ENCODE data around the gene CFAP46.

CFAP46 gene

GRCh38 chr10:132878091-132878729, 64.2 kb downstream of the CFAP46 start:
- Histone ChIP-seq H3K18ac (ENCODE audit: low read depth in 1 of 2, low read length in 2 of 2) (no peak overlapping the region), H2BK5ac (ENCODE audit: low read depth, low read length, poor library complexity, severe bottlenecking) (no peak overlapping the region), H3K14ac (ENCODE audit: low read length in 2 of 2) (no peak overlapping the region), H2BK15ac (ENCODE audit: low read depth, poor library complexity, severe bottlenecking) (no peak overlapping the region), H3K79me1 (replicated peaks; ENCODE audit: low read length, poor library complexity, severe bottlenecking) (no peaks in the 10 kb centered on the region), H3K27ac (ENCODE audit: low read length, poor library complexity, severe bottlenecking) (no peak overlapping the region), H2AK5ac (ENCODE audit: low read length, severe bottlenecking) (no peak overlapping the region), H3K9me3 (ENCODE audit: control insufficient read depth, low read length) (peaks cover 4% of the 10 kb centered on the region), H4K8ac (ENCODE audit: low read length) (no peak overlapping the region), H3K27me3 (ENCODE audit: control insufficient read depth in 1 of 2, insufficient read depth in 1 of 2, low read length in 2 of 2) (peaks cover 13 to 83% of the 10 kb centered on the region in 2 experiments), H3K9ac (ENCODE audit: low read length) (no peak overlapping the region), H3K23ac (ENCODE audit: low read length in 2 of 2) (no peak overlapping the region), H3K4me3 (ENCODE audit: insufficient read depth in 1 of 2, low read depth in 1 of 2, low read length in 2 of 2) (no peak overlapping the region), H2BK120ac (ENCODE audit: low read depth, low read length) (no peak overlapping the region), H3K4ac (ENCODE audit: low read depth in 1 of 2, low read length in 2 of 2) (no peak overlapping the region), H3K4me2 (ENCODE audit: low read length, poor library complexity, severe bottlenecking) (no peak overlapping the region), H4K91ac (ENCODE audit: low read length) (no peak overlapping the region), H2BK12ac (ENCODE audit: low read length in 2 of 2) (no peak overlapping the region), H2AFZ (ENCODE audit: low read depth, low read length) (no peak overlapping the region), H3K4me1 (ENCODE audit: control insufficient read depth, insufficient read depth, low read depth, low read length) (no peaks in the 10 kb centered on the region), H3K36me3 (ENCODE audit: control insufficient read depth in 1 of 2, insufficient read depth in 2 of 2, low read depth in 1 of 2, low read length in 2 of 2) (no peaks in the 10 kb centered on the region)
- 91% methylated on average over 27 of the region's 27 CpGs for WGBS
- no peak for DNase-seq

GRCh38 chr10:132877473-132877872, 64.9 kb downstream of the CFAP46 start:
- H3K79me1 ChIP-seq (replicated peaks; ENCODE audit: low read length, poor library complexity, severe bottlenecking): no peaks in the 10 kb centered on the region
- H4K91ac ChIP-seq (ENCODE audit: low read length): no peak overlapping the region
- no peaks in the 10 kb centered on the region for H3K4me1 ChIP-seq (ENCODE audit: control insufficient read depth, insufficient read depth, low read depth, low read length)
- H4K8ac ChIP-seq (ENCODE audit: low read length): no peak overlapping the region
- H3K36me3 ChIP-seq (ENCODE audit: control insufficient read depth in 1 of 2, insufficient read depth in 2 of 2, low read depth in 1 of 2, low read length in 2 of 2): no peaks in the 10 kb centered on the region
- H3K9me3 ChIP-seq (ENCODE audit: control insufficient read depth, low read length): peaks cover 4% of the 10 kb centered on the region
- H2AFZ ChIP-seq (ENCODE audit: low read depth, low read length): no peak overlapping the region
- H3K18ac ChIP-seq (ENCODE audit: low read depth in 1 of 2, low read length in 2 of 2): no peak overlapping the region
- H3K23ac ChIP-seq (ENCODE audit: low read length in 2 of 2): no peak overlapping the region
- no peak overlapping the region for H3K4me3 ChIP-seq (ENCODE audit: insufficient read depth in 1 of 2, low read depth in 1 of 2, low read length in 2 of 2)
- no peak overlapping the region for H2BK5ac ChIP-seq (ENCODE audit: low read depth, low read length, poor library complexity, severe bottlenecking)
- H2AK5ac ChIP-seq (ENCODE audit: low read length, severe bottlenecking): no peak overlapping the region
- DNase-seq: no peak
- no peak overlapping the region for H3K4ac ChIP-seq (ENCODE audit: low read depth in 1 of 2, low read length in 2 of 2)
- no peak overlapping the region for H2BK15ac ChIP-seq (ENCODE audit: low read depth, poor library complexity, severe bottlenecking)
- 85% methylated on average over 12 of the region's 12 CpGs for WGBS
- no peak overlapping the region for H3K14ac ChIP-seq (ENCODE audit: low read length in 2 of 2)
- H2BK120ac ChIP-seq (ENCODE audit: low read depth, low read length): no peak overlapping the region
- no peak overlapping the region for H3K4me2 ChIP-seq (ENCODE audit: low read length, poor library complexity, severe bottlenecking)
- H3K27me3 ChIP-seq (ENCODE audit: control insufficient read depth in 1 of 2, insufficient read depth in 1 of 2, low read length in 2 of 2): peaks cover 12 to 82% of the 10 kb centered on the region in 2 experiments
- no peak overlapping the region for H3K9ac ChIP-seq (ENCODE audit: low read length)
- H3K27ac ChIP-seq (ENCODE audit: low read length, poor library complexity, severe bottlenecking): no peak overlapping the region
- H2BK12ac ChIP-seq (ENCODE audit: low read length in 2 of 2): no peak overlapping the region

GRCh38 chr10:132876993-132877431, 65.4 kb downstream of the CFAP46 start:
- DNase-seq: no peak
- no peak overlapping the region for H3K9ac ChIP-seq (ENCODE audit: low read length)
- no peaks in the 10 kb centered on the region for H3K79me1 ChIP-seq (replicated peaks; ENCODE audit: low read length, poor library complexity, severe bottlenecking)
- no peak overlapping the region for H2BK5ac ChIP-seq (ENCODE audit: low read depth, low read length, poor library complexity, severe bottlenecking)
- H2AFZ ChIP-seq (ENCODE audit: low read depth, low read length): no peak overlapping the region
- peaks cover 7 to 78% of the 10 kb centered on the region in 2 experiments for H3K27me3 ChIP-seq (ENCODE audit: control insufficient read depth in 1 of 2, insufficient read depth in 1 of 2, low read length in 2 of 2)
- H3K4me3 ChIP-seq (ENCODE audit: insufficient read depth in 1 of 2, low read depth in 1 of 2, low read length in 2 of 2): no peak overlapping the region
- H3K14ac ChIP-seq (ENCODE audit: low read length in 2 of 2): no peak overlapping the region
- H3K4me2 ChIP-seq (ENCODE audit: low read length, poor library complexity, severe bottlenecking): no peak overlapping the region
- no peak overlapping the region for H2AK5ac ChIP-seq (ENCODE audit: low read length, severe bottlenecking)
- H3K4me1 ChIP-seq (ENCODE audit: control insufficient read depth, insufficient read depth, low read depth, low read length): no peaks in the 10 kb centered on the region
- no peak overlapping the region for H4K91ac ChIP-seq (ENCODE audit: low read length)
- no peak overlapping the region for H3K18ac ChIP-seq (ENCODE audit: low read depth in 1 of 2, low read length in 2 of 2)
- no peak overlapping the region for H2BK120ac ChIP-seq (ENCODE audit: low read depth, low read length)
- H3K4ac ChIP-seq (ENCODE audit: low read depth in 1 of 2, low read length in 2 of 2): no peak overlapping the region
- no peak overlapping the region for H3K23ac ChIP-seq (ENCODE audit: low read length in 2 of 2)
- no peak overlapping the region for H4K8ac ChIP-seq (ENCODE audit: low read length)
- peaks cover 4% of the 10 kb centered on the region for H3K9me3 ChIP-seq (ENCODE audit: control insufficient read depth, low read length)
- H3K36me3 ChIP-seq (ENCODE audit: control insufficient read depth in 1 of 2, insufficient read depth in 2 of 2, low read depth in 1 of 2, low read length in 2 of 2): no peaks in the 10 kb centered on the region
- 83% methylated on average over 15 of the region's 15 CpGs for WGBS
- H3K27ac ChIP-seq (ENCODE audit: low read length, poor library complexity, severe bottlenecking): no peak overlapping the region
- no peak overlapping the region for H2BK15ac ChIP-seq (ENCODE audit: low read depth, poor library complexity, severe bottlenecking)
- no peak overlapping the region for H2BK12ac ChIP-seq (ENCODE audit: low read length in 2 of 2)

- H4K91ac ChIP-seq (ENCODE audit: low read length): no peak overlapping the region
- no peaks in the 10 kb centered on the region for H3K79me1 ChIP-seq (replicated peaks; ENCODE audit: low read length, poor library complexity, severe bottlenecking)
- H2BK120ac ChIP-seq (ENCODE audit: low read depth, low read length): no peak overlapping the region
- no peak overlapping the region for H4K8ac ChIP-seq (ENCODE audit: low read length)
- no peak overlapping the region for H2AFZ ChIP-seq (ENCODE audit: low read depth, low read length)
- no peak overlapping the region for H2BK12ac ChIP-seq (ENCODE audit: low read length in 2 of 2)
- WGBS: 86% methylated on average over 18 of the region's 18 CpGs
- peaks cover 5% of the 10 kb centered on the region for H3K9me3 ChIP-seq (ENCODE audit: control insufficient read depth, low read length)
- no peak overlapping the region for H3K9ac ChIP-seq (ENCODE audit: low read length)
- no peak overlapping the region for H3K14ac ChIP-seq (ENCODE audit: low read length in 2 of 2)
- no peak overlapping the region for H3K18ac ChIP-seq (ENCODE audit: low read depth in 1 of 2, low read length in 2 of 2)
- H3K27me3 ChIP-seq (ENCODE audit: control insufficient read depth in 1 of 2, insufficient read depth in 1 of 2, low read length in 2 of 2): peaks cover 7 to 77% of the 10 kb centered on the region in 2 experiments
- no peak overlapping the region for H2AK5ac ChIP-seq (ENCODE audit: low read length, severe bottlenecking)
- H3K4me3 ChIP-seq (ENCODE audit: insufficient read depth in 1 of 2, low read depth in 1 of 2, low read length in 2 of 2): no peak overlapping the region
- H3K23ac ChIP-seq (ENCODE audit: low read length in 2 of 2): no peak overlapping the region
- DNase-seq: no peak
- no peak overlapping the region for H3K4ac ChIP-seq (ENCODE audit: low read depth in 1 of 2, low read length in 2 of 2)
- H2BK5ac ChIP-seq (ENCODE audit: low read depth, low read length, poor library complexity, severe bottlenecking): no peak overlapping the region
- no peak overlapping the region for H3K4me2 ChIP-seq (ENCODE audit: low read length, poor library complexity, severe bottlenecking)
- no peaks in the 10 kb centered on the region for H3K36me3 ChIP-seq (ENCODE audit: control insufficient read depth in 1 of 2, insufficient read depth in 2 of 2, low read depth in 1 of 2, low read length in 2 of 2)
- H2BK15ac ChIP-seq (ENCODE audit: low read depth, poor library complexity, severe bottlenecking): no peak overlapping the region
- H3K4me1 ChIP-seq (ENCODE audit: control insufficient read depth, insufficient read depth, low read depth, low read length): no peaks in the 10 kb centered on the region
- no peak overlapping the region for H3K27ac ChIP-seq (ENCODE audit: low read length, poor library complexity, severe bottlenecking)
Observed at GRCh38 chr10:132876131-132876860, 66.1 kb downstream of the CFAP46 start.

All from mesenchymal stem cell (in vitro differentiated cells and primary cell).